Pancreas (tissue), 10 donors: ENCODE results near the gene ARGLU1. TPM values are rescaled to one million over a fixed set of nuclear protein-coding genes. Genes with fewer than 3 reads are reported as not detected.
A peak's percentile ranks its signal among the peaks of the same experiment; 100 is the strongest.

ENCODE experiments used
- ATAC-seq, 4 donors: fragments of 200-7000 bp; cut with Tn5 transposase; one replicate each; pipeline versions ENCODE4 v1.8.0 to v1.9.1; 2020; ENCODE audit warnings: mild to moderate bottlenecking in 4 of 4, moderate library complexity in 4 of 4
- DNase-seq, 6 donors: peaks; one replicate each; pipeline ENCODE4 v3.0.0-alpha.2; 2020
- FAIRE-seq: peaks from 2 replicates; lab custom pipeline; 2012; peaks lifted over from hg19 to GRCh38; lab: Jason Lieb, UNC
- H3K27ac ChIP-seq, 4 donors: fragments of 200-600 bp; sonication (generic); 1 replicate in 3 of 4; 2 replicates in 1 of 4; pipeline versions ENCODE4 v1.5.0 to v1.8.0; 2020
- H3K27me3 ChIP-seq, 4 donors: fragments of 200-600 bp; one replicate each; pipeline ENCODE4 v1.8.0; 2021
- H3K36me3 ChIP-seq, 3 donors: fragments of 200-600 bp; sonication (generic) in 1 of 3; one replicate each; pipeline versions ENCODE4 v1.5.0 to v1.8.0; 2020 to 2021
- H3K4me1 ChIP-seq, 3 donors: fragments of 200-600 bp; one replicate each; pipeline ENCODE4 v1.8.0; 2021
- H3K4me3 ChIP-seq, 4 donors: fragments of 200-600 bp; sonication (generic) in 2 of 4; one replicate each; pipeline versions ENCODE4 v1.5.0 to v1.8.0; 2020 to 2021
- H3K9me3 ChIP-seq, 4 donors: fragments of 200-600 bp; one replicate each; pipeline ENCODE4 v1.8.0; 2021
- CTCF ChIP-seq, 4 donors: fragments of 200-600 bp; sonication (generic) in 3 of 4; IDR thresholded peaks; one replicate each; pipeline versions ENCODE4 v1.5.0 to v1.8.0; 2021; ENCODE audit warnings: antibody characterized with exemption in 4 of 4
- WGBS, 2 donors: extraction: QIAGEN DNeasy Blood & Tissue Kit; methylation state at CpG; one replicate each; pipeline ENCODE4 v1.1.7; 2013; 5-methylcytosine and 5-hydroxymethylcytosine counted together
- intact Hi-C, 3 donors: fragments of 100-400 bp; cut with DNase I; formaldehyde crosslinking; loops; one replicate each; pipeline versions ENCODE4 v1.11.1 to v1.14.2; 2022
- polyA plus RNA-seq, 2 donors: library from polyadenylated mRNA; stranded (reverse); fragments of 200-250 nt; gene quantifications; one replicate each; pipeline ENCODE4 v1.2.3, GENCODE V29; 2013
- total RNA-seq, 6 donors: library from RNA; stranded (reverse); fragmentation: NEBNext Ultra II Directional in 4 of 6; extraction: Animal tissue kit (Norgen Biotek cat#: 25700) in 4 of 6; gene quantifications; one replicate each; pipeline versions ENCODE4 v1.2.1 to v1.2.4, GENCODE V29; 2021 to 2023
- donor health status: healthy with polysubstance abuse.
- donor health status: DM: no; HTN: no; CAD: no; lungs with moderate emphysema.
- donor health status: DM: no; HTN: no; CAD: no.
- donor health status: control.
- donor health status: control.
- donor health status: Bipolar disorder and iron deficiency.
- donor health status: DM: yes; HTN: yes; CAD: no.
- donor health status: DM: no; HTN: no; CAD: no.
- donor health status: DM: no; HTN: no; CAD: no.
- donor health status: DM: yes; HTN: yes; CAD: no.

ARGLU1 gene
- total and polyA plus RNA-seq, 8 donors, result 15.9 to 96.1 (median 27.7) TPM

- FAIRE-seq, result no peak
- DNase-seq, result no peak
- no peaks in the 10 kb centered on the region for H3K36me3 ChIP-seq
- no peak for TF ChIP-seq CTCF (IDR thresholded peaks at IDR 0.05)
- H3K27ac ChIP-seq, result no peak overlapping the region
- no peak overlapping the region for H3K4me3 ChIP-seq
- H3K27me3 ChIP-seq, result no peaks in the 10 kb centered on the region
- H3K4me1 ChIP-seq, result no peaks in the 10 kb centered on the region
- intact Hi-C loops, result no loop called here
- no peak for ATAC-seq
- no peaks in the 10 kb centered on the region for H3K9me3 ChIP-seq
These were observed 8.0 kb upstream of the ARGLU1 start for GRCh38 chr13:106575896-106576295.

DNA sequence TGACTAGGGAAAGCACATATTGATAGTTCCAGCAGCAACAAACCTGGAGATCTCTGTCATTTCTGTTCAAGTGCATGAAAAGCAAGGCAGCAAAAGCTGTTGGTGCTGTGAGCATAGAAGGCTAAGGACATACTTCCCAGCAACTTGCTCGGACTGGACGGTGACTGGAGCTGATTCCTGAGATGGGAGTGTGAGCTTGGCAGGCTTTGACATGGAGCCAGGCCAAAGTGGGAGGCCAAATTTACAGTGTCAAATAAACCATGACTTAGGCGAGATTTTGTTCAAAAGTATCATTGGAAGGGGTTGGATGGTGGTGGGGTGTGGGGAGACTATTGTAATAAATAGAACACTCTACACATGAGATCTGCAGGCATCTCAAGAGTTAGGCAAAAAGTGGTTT lies 5.9 kb upstream of the ARGLU1 start:
- 21 to 29% methylated on average over 3 of the region's 3 CpGs for WGBS, 2 donors
- H3K4me1 ChIP-seq, result peaks cover 0 to 7% (median 4%) of the 10 kb centered on the region in 3 donors
- no peak overlapping the region for H3K27ac ChIP-seq
- intact Hi-C loops, result no loop called here
- DNase-seq, result no peak
- no peaks in the 10 kb centered on the region for H3K9me3 ChIP-seq
- H3K36me3 ChIP-seq, result no peaks in the 10 kb centered on the region
- no peaks in the 10 kb centered on the region for H3K27me3 ChIP-seq
- H3K4me3 ChIP-seq, result no peak overlapping the region
- no peak for FAIRE-seq
- no peak for TF ChIP-seq CTCF (IDR thresholded peaks at IDR 0.05)
- ATAC-seq, result no peak

GRCh38 chr13:106573284-106573846 lies 5.4 kb upstream of the ARGLU1 start:
- ATAC-seq, result no peak
- no peak for DNase-seq
- FAIRE-seq, result no peak
- Histone ChIP-seq H3K9me3 (no peaks in the 10 kb centered on the region), H3K27ac (no peak overlapping the region), H3K4me1 (peaks cover 0 to 9% (median 4%) of the 10 kb centered on the region in 3 donors), H3K27me3 (no peaks in the 10 kb centered on the region), H3K4me3 (no peak overlapping the region), H3K36me3 (no peaks in the 10 kb centered on the region)
- WGBS, 2 donors, result 76 to 85% methylated on average over 8 of the region's 8 CpGs
- no peak for TF ChIP-seq CTCF (IDR thresholded peaks at IDR 0.05)
- intact Hi-C loops, result no loop called here

DNA sequence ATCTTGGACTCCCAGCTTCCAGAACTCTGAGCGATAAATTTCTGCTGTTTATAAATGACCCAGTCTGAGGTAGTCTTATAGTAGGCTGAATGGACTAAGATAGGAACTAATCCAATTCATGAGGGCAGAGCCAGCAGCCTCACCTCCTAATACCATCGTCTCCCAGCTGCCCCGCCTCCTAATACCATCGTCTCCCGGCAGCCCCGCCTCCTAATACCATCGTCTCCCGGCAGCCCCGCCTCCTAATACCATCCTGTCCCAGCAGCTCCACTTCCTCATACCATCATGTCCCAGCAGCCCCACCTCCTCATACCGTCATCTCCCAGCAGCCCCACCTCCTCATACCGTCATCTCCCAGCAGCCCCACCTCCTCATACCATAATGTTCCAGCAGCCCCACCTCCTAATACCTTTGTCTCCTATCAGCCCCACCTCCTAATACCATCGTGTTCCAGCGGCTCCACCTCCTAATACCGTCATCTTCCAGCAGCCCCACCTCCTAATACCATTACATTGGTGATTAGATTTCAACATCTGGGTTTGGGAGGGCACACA lies 2.4 kb upstream of the ARGLU1 start:
- Histone ChIP-seq H3K9me3 (no peaks in the 10 kb centered on the region), H3K4me3 (no peak overlapping the region), H3K36me3 (no peaks in the 10 kb centered on the region), H3K27ac (peak overlapping the region in 2 of 4 donors; percentile 1 to 64), H3K4me1 (peaks cover 6 to 17% (median 17%) of the 10 kb centered on the region in 3 donors), H3K27me3 (no peaks in the 10 kb centered on the region)
- DNase-seq (peak; percentile 73 to 95 (median 83)), FAIRE-seq (no peak), ATAC-seq (peak; percentile 43 to 69 (median 52))
- TF ChIP-seq CTCF (IDR thresholded peaks at IDR 0.05), result no peak
- WGBS, 2 donors, result 26 to 32% methylated on average over 13 to 14 of the region's 14 CpGs
- intact Hi-C loops, result no loop called here
